ENCODE data around the gene PRDX5.
"Not testable (repeated sequence)": the region's sequence is repeated elsewhere in the genome, so short reads cannot be mapped to it uniquely, and the experiment has no call there.

Gene PRDX5

GRCh38 chr11:64318766-64319761, 1.1 kb downstream of the PRDX5 start:
- Histone ChIP-seq H3K4me1 (ENCODE audit: control insufficient read depth, insufficient read depth, low read length) (peaks cover 8% of the 10 kb centered on the region), H3K4me3 (ENCODE audit: insufficient read depth, low read depth, low read length) (peak overlapping the region; percentile 78), H3K27ac (ENCODE audit: insufficient read depth, low read depth, low read length, poor library complexity, severe bottlenecking) (no peak overlapping the region), H3K36me3 (ENCODE audit: control insufficient read depth, insufficient read depth, low read length) (peaks cover 2% of the 10 kb centered on the region), H3K9me3 (ENCODE audit: control insufficient read depth, low read length) (no peaks in the 10 kb centered on the region), H3K27me3 (ENCODE audit: control insufficient read depth, insufficient read depth, low read length, poor library complexity, severe bottlenecking) (no peaks in the 10 kb centered on the region)
- 27 to 28% methylated on average over 15 to 19 of the region's 19 CpGs for WGBS, 2 experiments

GRCh38 chr11:64320556-64320955, 2.6 kb downstream of the PRDX5 start:
- H3K9me3 ChIP-seq (ENCODE audit: control insufficient read depth, low read length): no peaks in the 10 kb centered on the region
- peaks cover 8% of the 10 kb centered on the region for H3K4me1 ChIP-seq (ENCODE audit: control insufficient read depth, insufficient read depth, low read length)
- WGBS, 2 experiments: 94 to 98% methylated on average over 7 of the region's 7 CpGs
- H3K4me3 ChIP-seq (ENCODE audit: insufficient read depth, low read depth, low read length): no peak overlapping the region
- no peak overlapping the region for H3K27ac ChIP-seq (ENCODE audit: insufficient read depth, low read depth, low read length, poor library complexity, severe bottlenecking)
- no peaks in the 10 kb centered on the region for H3K36me3 ChIP-seq (ENCODE audit: control insufficient read depth, insufficient read depth, low read length)
- H3K27me3 ChIP-seq (ENCODE audit: control insufficient read depth, insufficient read depth, low read length, poor library complexity, severe bottlenecking): no peaks in the 10 kb centered on the region

GRCh38 chr11:64321026-64321425, 3.1 kb downstream of the PRDX5 start:
- Histone ChIP-seq H3K4me1 (ENCODE audit: control insufficient read depth, insufficient read depth, low read length) (peaks cover 8% of the 10 kb centered on the region), H3K36me3 (ENCODE audit: control insufficient read depth, insufficient read depth, low read length) (no peaks in the 10 kb centered on the region), H3K4me3 (ENCODE audit: insufficient read depth, low read depth, low read length) (no peak overlapping the region), H3K9me3 (ENCODE audit: control insufficient read depth, low read length) (no peaks in the 10 kb centered on the region), H3K27ac (ENCODE audit: insufficient read depth, low read depth, low read length, poor library complexity, severe bottlenecking) (no peak overlapping the region), H3K27me3 (ENCODE audit: control insufficient read depth, insufficient read depth, low read length, poor library complexity, severe bottlenecking) (no peaks in the 10 kb centered on the region)
- 94 to 97% methylated on average over 5 of the region's 5 CpGs for WGBS, 2 experiments

- H3K27me3 ChIP-seq (ENCODE audit: control insufficient read depth, insufficient read depth, low read length, poor library complexity, severe bottlenecking): no peaks in the 10 kb centered on the region
- H3K9me3 ChIP-seq (ENCODE audit: control insufficient read depth, low read length): no peaks in the 10 kb centered on the region
- 96 to 97% methylated on average over 5 of the region's 5 CpGs for WGBS, 2 experiments
- no peaks in the 10 kb centered on the region for H3K36me3 ChIP-seq (ENCODE audit: control insufficient read depth, insufficient read depth, low read length)
- no peak overlapping the region for H3K4me3 ChIP-seq (ENCODE audit: insufficient read depth, low read depth, low read length)
- H3K4me1 ChIP-seq (ENCODE audit: control insufficient read depth, insufficient read depth, low read length): peaks cover 5% of the 10 kb centered on the region
- H3K27ac ChIP-seq (ENCODE audit: insufficient read depth, low read depth, low read length, poor library complexity, severe bottlenecking): no peak overlapping the region
Observed at GRCh38 chr11:64321533-64321932, 3.6 kb downstream of the PRDX5 start.

GRCh38 chr11:64322925-64323260, 5.0 kb downstream of the PRDX5 start:
- no peaks in the 10 kb centered on the region for H3K27me3 ChIP-seq (ENCODE audit: control insufficient read depth, insufficient read depth, low read length, poor library complexity, severe bottlenecking)
- no peaks in the 10 kb centered on the region for H3K9me3 ChIP-seq (ENCODE audit: control insufficient read depth, low read length)
- 80 to 83% methylated on average over 7 of the region's 7 CpGs for WGBS, 2 experiments

GRCh38 chr11:64323373-64323772, 5.5 kb downstream of the PRDX5 start:
- Histone ChIP-seq H3K27me3 (ENCODE audit: control insufficient read depth, insufficient read depth, low read length, poor library complexity, severe bottlenecking) (no peaks in the 10 kb centered on the region), H3K4me3 (ENCODE audit: insufficient read depth, low read depth, low read length) (no peak overlapping the region), H3K36me3 (ENCODE audit: control insufficient read depth, insufficient read depth, low read length) (no peaks in the 10 kb centered on the region), H3K4me1 (ENCODE audit: control insufficient read depth, insufficient read depth, low read length) (peaks cover 5% of the 10 kb centered on the region), H3K9me3 (ENCODE audit: control insufficient read depth, low read length) (no peaks in the 10 kb centered on the region), H3K27ac (ENCODE audit: insufficient read depth, low read depth, low read length, poor library complexity, severe bottlenecking) (no peak overlapping the region)
- 82 to 90% methylated on average over 5 of the region's 5 CpGs for WGBS, 2 experiments

More at GRCh38 chr11:64322925-64323260, 5.0 kb downstream of the PRDX5 start:
- H3K36me3 ChIP-seq (ENCODE audit: control insufficient read depth, insufficient read depth, low read length): no peaks in the 10 kb centered on the region
- no peak overlapping the region for H3K27ac ChIP-seq (ENCODE audit: insufficient read depth, low read depth, low read length, poor library complexity, severe bottlenecking)
- peaks cover 5% of the 10 kb centered on the region for H3K4me1 ChIP-seq (ENCODE audit: control insufficient read depth, insufficient read depth, low read length)
- H3K4me3 ChIP-seq (ENCODE audit: insufficient read depth, low read depth, low read length): no peak overlapping the region

GRCh38 chr11:64323984-64324383, 6.1 kb downstream of the PRDX5 start:
- H3K9me3 ChIP-seq (ENCODE audit: control insufficient read depth, low read length); H3K4me3 ChIP-seq (ENCODE audit: insufficient read depth, low read depth, low read length); H3K27ac ChIP-seq (ENCODE audit: insufficient read depth, low read depth, low read length, poor library complexity, severe bottlenecking); H3K36me3 ChIP-seq (ENCODE audit: control insufficient read depth, insufficient read depth, low read length); H3K4me1 ChIP-seq (ENCODE audit: control insufficient read depth, insufficient read depth, low read length); H3K27me3 ChIP-seq (ENCODE audit: control insufficient read depth, insufficient read depth, low read length, poor library complexity, severe bottlenecking): not testable (repeated sequence)
- 91% methylated on average over 4 of the region's 4 CpGs for WGBS, 2 experiments

- H3K27ac ChIP-seq (ENCODE audit: insufficient read depth, low read depth, low read length, poor library complexity, severe bottlenecking): no peak overlapping the region
- no peak overlapping the region for H3K4me3 ChIP-seq (ENCODE audit: insufficient read depth, low read depth, low read length)
- H3K36me3 ChIP-seq (ENCODE audit: control insufficient read depth, insufficient read depth, low read length): no peaks in the 10 kb centered on the region
- WGBS, 2 experiments: 83 to 90% methylated on average over 8 to 10 of the region's 11 CpGs
- H3K4me1 ChIP-seq (ENCODE audit: control insufficient read depth, insufficient read depth, low read length): no peaks in the 10 kb centered on the region
- no peaks in the 10 kb centered on the region for H3K27me3 ChIP-seq (ENCODE audit: control insufficient read depth, insufficient read depth, low read length, poor library complexity, severe bottlenecking)
- H3K9me3 ChIP-seq (ENCODE audit: control insufficient read depth, low read length): no peaks in the 10 kb centered on the region
Observed at GRCh38 chr11:64324692-64325469, 7.0 kb downstream of the PRDX5 start.

- no peak overlapping the region for H3K4me3 ChIP-seq (ENCODE audit: insufficient read depth, low read depth, low read length)
- no peaks in the 10 kb centered on the region for H3K4me1 ChIP-seq (ENCODE audit: control insufficient read depth, insufficient read depth, low read length)
- no peaks in the 10 kb centered on the region for H3K36me3 ChIP-seq (ENCODE audit: control insufficient read depth, insufficient read depth, low read length)
- WGBS, 2 experiments: 92 to 95% methylated on average over 2 of the region's 2 CpGs
- no peak overlapping the region for H3K27ac ChIP-seq (ENCODE audit: insufficient read depth, low read depth, low read length, poor library complexity, severe bottlenecking)
- no peaks in the 10 kb centered on the region for H3K9me3 ChIP-seq (ENCODE audit: control insufficient read depth, low read length)
- no peaks in the 10 kb centered on the region for H3K27me3 ChIP-seq (ENCODE audit: control insufficient read depth, insufficient read depth, low read length, poor library complexity, severe bottlenecking)
Observed at GRCh38 chr11:64327375-64327774, 9.5 kb downstream of the PRDX5 start.

- H3K36me3 ChIP-seq (ENCODE audit: control insufficient read depth, insufficient read depth, low read length): no peaks in the 10 kb centered on the region
- no peaks in the 10 kb centered on the region for H3K9me3 ChIP-seq (ENCODE audit: control insufficient read depth, low read length)
- 88% methylated on average over 3 of the region's 3 CpGs for WGBS, 2 experiments
- no peak overlapping the region for H3K4me3 ChIP-seq (ENCODE audit: insufficient read depth, low read depth, low read length)
- H3K27me3 ChIP-seq (ENCODE audit: control insufficient read depth, insufficient read depth, low read length, poor library complexity, severe bottlenecking): no peaks in the 10 kb centered on the region
- H3K4me1 ChIP-seq (ENCODE audit: control insufficient read depth, insufficient read depth, low read length): no peaks in the 10 kb centered on the region
- no peak overlapping the region for H3K27ac ChIP-seq (ENCODE audit: insufficient read depth, low read depth, low read length, poor library complexity, severe bottlenecking)
Observed at GRCh38 chr11:64327993-64328392, 10.1 kb downstream of the PRDX5 start.

All from ectodermal cell (in vitro differentiated cells).